ENCODE measurements around the gene LRP2BP. TPM values are rescaled to one million over a fixed set of nuclear protein-coding genes. Genes with fewer than 3 reads are reported as not detected.
A peak's percentile ranks its signal among the peaks of the same experiment; 100 is the strongest.

The LRP2BP gene
- total RNA-seq = 1 to 10 TPM in 1 of 2 donors, under 1 TPM in 1; 0.68 to 1.7 TPM

GRCh38 chr4:185395238-185395955 lies at the start of gene LRP2BP:
Gene LRP2BP (minus strand): TSS chr4:185395924. CDS start chr4:185378186, 17,738 bp downstream.
- no peak for DNase-seq (ENCODE audit: low spot score in 2 of 2)
- Mint-ChIP-seq H3K27ac (peak within 1 kb of the TSS; percentile 83 to 98), H3K9me3 (no peaks in the 10 kb centered on the region), H3K36me3 (peaks cover 9 to 36% of the 10 kb centered on the region in 2 donors)
- no peak for ATAC-seq

GRCh38 chr4:185445209-185445608 lies 49.5 kb upstream of the LRP2BP start:
- ATAC-seq (no peak), DNase-seq (ENCODE audit: low spot score in 2 of 2) (no peak)
- H3K27ac Mint-ChIP-seq = no peak overlapping the region
- no peaks in the 10 kb centered on the region for H3K9me3 Mint-ChIP-seq
- H3K36me3 Mint-ChIP-seq = no peaks in the 10 kb centered on the region

GRCh38 chr4:185441479-185441878 lies 45.8 kb upstream of the LRP2BP start:
- no peak overlapping the region for H3K27ac Mint-ChIP-seq
- no peaks in the 10 kb centered on the region for H3K9me3 Mint-ChIP-seq
- H3K36me3 Mint-ChIP-seq = no peaks in the 10 kb centered on the region
- no peak for DNase-seq (ENCODE audit: low spot score in 2 of 2)
- no peak for ATAC-seq

- DNase-seq (ENCODE audit: low spot score in 2 of 2) (no peak), ATAC-seq (peak in 1 of 2 donors; percentile 76)
- Mint-ChIP-seq H3K27ac (no peak overlapping the region), H3K9me3 (no peaks in the 10 kb centered on the region), H3K36me3 (no peaks in the 10 kb centered on the region)
Observed at GRCh38 chr4:185437809-185438208, 42.1 kb upstream of the LRP2BP start.

- H3K9me3 Mint-ChIP-seq = no peaks in the 10 kb centered on the region
- no peak overlapping the region for H3K27ac Mint-ChIP-seq
- H3K36me3 Mint-ChIP-seq = no peaks in the 10 kb centered on the region
- DNase-seq (ENCODE audit: low spot score in 2 of 2) (no peak), ATAC-seq (no peak)
Observed at GRCh38 chr4:185435466-185435865, 39.7 kb upstream of the LRP2BP start.

- ATAC-seq (no peak), DNase-seq (ENCODE audit: low spot score in 2 of 2) (no peak)
- peaks cover 7 to 11% of the 10 kb centered on the region in 2 donors for H3K36me3 Mint-ChIP-seq
- H3K27ac Mint-ChIP-seq = no peak overlapping the region
- no peaks in the 10 kb centered on the region for H3K9me3 Mint-ChIP-seq
Observed at GRCh38 chr4:185429660-185430059, 33.9 kb upstream of the LRP2BP start.

GRCh38 chr4:185426960-185427688 lies 31.4 kb upstream of the LRP2BP start:
- no peaks in the 10 kb centered on the region for H3K9me3 Mint-ChIP-seq

GRCh38 chr4:185425647-185426352 lies 30.1 kb upstream of the LRP2BP start, which contains the start of gene UFSP2:
Gene UFSP2 (minus strand): TSS chr4:185425964. CDS start chr4:185425868, 96 bp downstream.
- peaks cover 20 to 21% of the 10 kb centered on the region in 2 donors for H3K36me3 Mint-ChIP-seq
- peak; percentile 86 to 96 for DNase-seq (ENCODE audit: low spot score in 2 of 2)
- no peaks in the 10 kb centered on the region for H3K9me3 Mint-ChIP-seq
- peak within 1 kb of the TSS; percentile 97 to 99 for H3K27ac Mint-ChIP-seq
- peak; percentile 95 to 97 for ATAC-seq

More at GRCh38 chr4:185426960-185427688, 31.4 kb upstream of the LRP2BP start:
- peak overlapping the region in 1 of 2 donors; percentile 99 for H3K27ac Mint-ChIP-seq
- ATAC-seq (no peak), DNase-seq (ENCODE audit: low spot score in 2 of 2) (no peak)
- peaks cover 10 to 12% of the 10 kb centered on the region in 2 donors for H3K36me3 Mint-ChIP-seq

- no peak for DNase-seq (ENCODE audit: low spot score in 2 of 2)
- H3K36me3 Mint-ChIP-seq = peaks cover 20 to 21% of the 10 kb centered on the region in 2 donors
- H3K27ac Mint-ChIP-seq = peak overlapping the region; percentile 97 to 99
- no peak for ATAC-seq
- H3K9me3 Mint-ChIP-seq = no peaks in the 10 kb centered on the region
Observed at GRCh38 chr4:185424905-185425646, 29.4 kb upstream of the LRP2BP start.

GRCh38 chr4:185421366-185422124 lies 25.8 kb upstream of the LRP2BP start:
- no peak for ATAC-seq
- H3K9me3 Mint-ChIP-seq = no peaks in the 10 kb centered on the region
- peaks cover 20 to 35% of the 10 kb centered on the region in 2 donors for H3K36me3 Mint-ChIP-seq
- H3K27ac Mint-ChIP-seq = peak overlapping the region in 1 of 2 donors; percentile 7
- DNase-seq (ENCODE audit: low spot score in 2 of 2) = no peak

GRCh38 chr4:185416955-185417354 lies 21.2 kb upstream of the LRP2BP start:
- no peak for DNase-seq (ENCODE audit: low spot score in 2 of 2)
- H3K27ac Mint-ChIP-seq = no peak overlapping the region
- peaks cover 6 to 23% of the 10 kb centered on the region in 2 donors for H3K36me3 Mint-ChIP-seq
- ATAC-seq = no peak
- H3K9me3 Mint-ChIP-seq = no peaks in the 10 kb centered on the region

GRCh38 chr4:185412412-185412811 lies 16.7 kb upstream of the LRP2BP start:
- Mint-ChIP-seq H3K36me3 (peaks cover 0 to 10% of the 10 kb centered on the region in 2 donors), H3K27ac (no peak overlapping the region), H3K9me3 (no peaks in the 10 kb centered on the region)
- ATAC-seq (no peak), DNase-seq (ENCODE audit: low spot score in 2 of 2) (no peak)

- Mint-ChIP-seq H3K27ac (no peak overlapping the region), H3K36me3 (peaks cover 0 to 6% of the 10 kb centered on the region in 2 donors), H3K9me3 (no peaks in the 10 kb centered on the region)
- DNase-seq (ENCODE audit: low spot score in 2 of 2) (no peak), ATAC-seq (no peak)
Observed at GRCh38 chr4:185411849-185412248, 16.1 kb upstream of the LRP2BP start.

- Mint-ChIP-seq H3K36me3 (peaks cover 0 to 10% of the 10 kb centered on the region in 2 donors), H3K9me3 (no peaks in the 10 kb centered on the region), H3K27ac (no peak overlapping the region)
- no peak for DNase-seq (ENCODE audit: low spot score in 2 of 2)
- ATAC-seq = no peak
Observed at GRCh38 chr4:185408432-185408831, 12.7 kb upstream of the LRP2BP start.

- ATAC-seq (peak in 1 of 2 donors; percentile 81), DNase-seq (ENCODE audit: low spot score in 2 of 2) (no peak)
- Mint-ChIP-seq H3K9me3 (no peaks in the 10 kb centered on the region), H3K36me3 (peaks cover 0 to 14% of the 10 kb centered on the region in 2 donors), H3K27ac (peak overlapping the region; percentile 61 to 65)
Observed at GRCh38 chr4:185405296-185405999, 9.7 kb upstream of the LRP2BP start.

All from activated naive CD4-positive, alpha-beta T cell treated with anti-CD3 and anti-CD28 coated beads, Interleukin-2, amount 50 U/mL, for 72 hours (primary cell).